GM12872 (cell line): ENCODE results near the gene IMP4.

Experiments
- TF ChIP-seq, protein P1 (sequence below): IDR thresholded peaks from 3 replicates; pipeline ENCODE4 v1.5.1; 2011; ENCODE audit warnings: low read depth, mild to moderate bottlenecking, low read length, moderate library complexity; ENCODE audit not compliant: insufficient read depth

IMP4 gene

GRCh38 chr2:130393318-130393910 lies 50.7 kb downstream of the IMP4 start:
- TF ChIP-seq, protein P1, sequence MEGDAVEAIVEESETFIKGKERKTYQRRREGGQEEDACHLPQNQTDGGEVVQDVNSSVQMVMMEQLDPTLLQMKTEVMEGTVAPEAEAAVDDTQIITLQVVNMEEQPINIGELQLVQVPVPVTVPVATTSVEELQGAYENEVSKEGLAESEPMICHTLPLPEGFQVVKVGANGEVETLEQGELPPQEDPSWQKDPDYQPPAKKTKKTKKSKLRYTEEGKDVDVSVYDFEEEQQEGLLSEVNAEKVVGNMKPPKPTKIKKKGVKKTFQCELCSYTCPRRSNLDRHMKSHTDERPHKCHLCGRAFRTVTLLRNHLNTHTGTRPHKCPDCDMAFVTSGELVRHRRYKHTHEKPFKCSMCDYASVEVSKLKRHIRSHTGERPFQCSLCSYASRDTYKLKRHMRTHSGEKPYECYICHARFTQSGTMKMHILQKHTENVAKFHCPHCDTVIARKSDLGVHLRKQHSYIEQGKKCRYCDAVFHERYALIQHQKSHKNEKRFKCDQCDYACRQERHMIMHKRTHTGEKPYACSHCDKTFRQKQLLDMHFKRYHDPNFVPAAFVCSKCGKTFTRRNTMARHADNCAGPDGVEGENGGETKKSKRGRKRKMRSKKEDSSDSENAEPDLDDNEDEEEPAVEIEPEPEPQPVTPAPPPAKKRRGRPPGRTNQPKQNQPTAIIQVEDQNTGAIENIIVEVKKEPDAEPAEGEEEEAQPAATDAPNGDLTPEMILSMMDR: no peak
